Hematopoietic multipotent progenitor cell (in vitro differentiated cells): ENCODE results near the gene MYO1D. TPM values are rescaled to one million over a fixed set of nuclear protein-coding genes. Genes with fewer than 3 reads are reported as not detected.
A peak's percentile ranks its signal among the peaks of the same experiment; 100 is the strongest.
"Not testable (repeated sequence)": the region's sequence is repeated elsewhere in the genome, so short reads cannot be mapped to it uniquely, and the experiment has no call there.

Experiments
- DNase-seq, 3 donors: peaks; one replicate each; pipeline ENCODE4 v3.0.0-alpha.2; 2011 to 2015; ENCODE audit warnings: low read depth in 2 of 3, low spot score in 2 of 3
- total RNA-seq: library from RNA; depleted of rRNA; stranded (reverse); fragments of >200 nt; gene quantifications from one replicate; pipeline ENCODE4 v1.2.3, GENCODE V29; 2012

Gene MYO1D
- total RNA-seq, 1 donor: 8.1 TPM

- DNase-seq: no peak
Observed at GRCh38 chr17:32646941-32647340, 230.0 kb downstream of the MYO1D start.

- DNase-seq: not testable (repeated sequence)
Observed at GRCh38 chr17:32641514-32641913, 235.4 kb downstream of the MYO1D start.

DNA sequence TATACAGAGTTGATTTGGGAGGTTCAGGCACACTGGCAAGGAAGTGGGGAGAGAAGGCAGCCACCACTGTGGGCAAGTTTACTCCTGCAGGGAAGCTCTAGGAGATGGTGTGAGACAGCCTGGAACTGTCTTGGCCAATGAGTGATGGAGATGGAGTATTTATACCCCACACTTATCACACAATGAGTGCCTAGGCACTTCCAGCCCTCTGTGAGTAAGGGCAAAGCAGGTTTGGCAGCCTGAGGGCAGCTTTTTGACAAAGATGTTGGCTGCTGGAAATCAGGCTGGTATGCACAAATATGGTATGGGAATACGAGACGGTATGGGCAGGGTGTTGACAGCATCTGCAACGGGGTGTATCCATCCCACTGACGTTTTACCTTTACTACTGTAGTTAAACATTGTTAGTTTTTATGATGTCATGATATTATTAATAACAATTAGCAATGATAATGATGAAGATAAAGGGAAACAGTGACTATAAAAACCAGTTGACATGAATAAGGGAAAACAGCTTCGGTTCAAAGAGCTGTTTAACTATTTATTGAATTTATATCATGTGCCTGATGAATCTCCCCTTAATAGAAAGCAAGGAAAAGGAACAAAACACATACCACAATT is 240.2 kb downstream of the MYO1D start:
- no peak for DNase-seq

- DNase-seq: no peak
Observed at GRCh38 chr17:32634167-32634566, 242.8 kb downstream of the MYO1D start.

DNA sequence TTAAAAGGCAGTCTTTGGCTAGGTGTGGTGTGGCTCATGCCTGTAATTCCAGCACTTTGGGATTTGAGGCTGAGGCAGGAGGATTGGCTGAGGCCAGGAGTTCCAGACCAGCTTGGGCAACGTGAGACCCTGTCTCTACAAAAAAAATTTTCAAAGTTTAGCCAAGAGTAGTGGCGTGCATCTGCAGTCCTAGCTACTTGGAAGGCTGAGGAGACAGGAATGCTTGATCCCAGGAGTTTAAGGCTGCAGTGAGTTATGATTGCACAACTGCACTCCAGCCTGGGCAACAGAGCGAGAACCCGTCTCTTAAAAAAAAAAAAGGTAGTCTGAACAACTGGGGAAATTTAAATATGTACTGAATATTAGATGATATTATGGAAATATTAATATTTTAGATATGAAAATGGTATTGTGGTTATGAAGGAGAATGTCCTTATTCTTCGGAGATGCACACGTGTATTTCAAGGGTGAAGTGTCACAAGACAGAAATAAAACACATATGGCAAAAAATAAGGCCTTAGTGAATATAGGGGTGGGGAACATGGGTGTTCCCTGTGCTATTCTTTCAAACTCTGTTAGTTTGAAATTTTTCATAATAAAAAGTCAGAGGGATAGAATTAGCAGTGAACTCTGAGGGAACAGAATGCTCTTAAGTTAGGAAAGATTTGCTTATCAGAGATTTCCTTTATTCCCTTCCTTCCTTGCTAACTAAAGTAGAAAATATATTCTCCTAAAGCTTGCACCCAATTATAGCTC is 245.4 kb downstream of the MYO1D start:
- DNase-seq: no peak

GRCh38 chr17:32629563-32630190 is 247.2 kb downstream of the MYO1D start:
- DNase-seq: no peak

- DNase-seq: no peak
Observed at GRCh38 chr17:32628271-32629044, 248.5 kb downstream of the MYO1D start.

- DNase-seq: no peak
Observed at GRCh38 chr17:32627239-32627996, 249.5 kb downstream of the MYO1D start.

DNA sequence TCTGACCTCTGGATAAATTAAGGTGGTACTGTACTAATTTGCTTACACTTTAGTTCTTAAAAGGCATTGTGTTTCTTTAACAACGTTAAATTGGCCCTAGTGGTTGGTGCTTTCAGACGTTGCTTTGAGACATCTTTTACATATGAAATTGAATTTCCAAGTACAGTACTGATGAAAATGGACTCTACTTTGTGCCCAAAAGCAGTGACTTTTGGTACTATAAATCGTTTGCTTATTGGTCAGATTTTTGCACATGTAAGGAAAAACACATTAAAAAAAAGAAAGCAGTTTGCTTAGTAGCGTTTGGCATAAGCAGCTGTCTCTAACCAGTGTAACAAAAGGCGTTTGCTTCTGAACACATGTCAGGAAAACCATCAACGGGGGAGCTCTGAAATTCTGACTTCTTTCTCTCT is 250.5 kb downstream of the MYO1D start:
- DNase-seq: no peak

DNA sequence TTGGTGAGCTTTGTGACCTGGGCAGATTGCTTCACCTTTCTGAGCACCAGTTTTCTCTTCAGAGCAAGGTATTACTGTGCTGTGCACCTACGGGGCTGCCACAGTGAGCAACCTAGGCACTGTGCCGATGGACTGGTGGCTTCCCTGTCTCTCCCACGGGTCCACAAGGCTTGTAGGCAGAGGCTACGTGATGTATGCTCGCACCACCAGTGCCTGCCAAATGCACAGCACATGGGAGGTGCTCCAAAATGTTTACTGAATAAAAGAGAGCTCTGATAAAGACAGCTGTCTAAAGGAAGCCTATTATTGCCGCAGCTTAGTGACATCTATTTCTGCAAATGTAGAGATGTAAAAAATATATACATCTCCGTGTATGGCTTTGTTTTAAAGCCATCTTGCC is 251.0 kb downstream of the MYO1D start:
- DNase-seq: no peak

GRCh38 chr17:32623196-32623595 is 253.7 kb downstream of the MYO1D start:
- DNase-seq: no peak

DNA sequence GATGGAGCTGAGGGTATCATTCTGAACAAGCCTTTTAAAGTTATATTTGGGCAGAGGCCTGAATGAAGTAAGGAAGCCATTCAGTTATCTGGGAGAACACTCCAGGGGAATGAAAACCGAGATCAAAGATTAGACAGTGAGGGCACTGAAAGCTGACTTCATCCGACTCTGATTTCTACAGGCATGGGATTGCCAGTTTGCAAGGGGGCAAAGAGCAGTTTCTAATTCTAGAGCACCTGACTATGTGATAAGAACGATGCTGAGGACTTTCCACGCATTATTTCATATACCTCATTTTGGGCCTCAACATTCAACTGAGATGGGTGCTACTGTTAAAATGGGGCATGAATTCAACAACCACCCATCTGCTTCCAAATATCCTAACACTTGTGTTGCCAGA is 254.4 kb downstream of the MYO1D start:
- DNase-seq: no peak

DNA sequence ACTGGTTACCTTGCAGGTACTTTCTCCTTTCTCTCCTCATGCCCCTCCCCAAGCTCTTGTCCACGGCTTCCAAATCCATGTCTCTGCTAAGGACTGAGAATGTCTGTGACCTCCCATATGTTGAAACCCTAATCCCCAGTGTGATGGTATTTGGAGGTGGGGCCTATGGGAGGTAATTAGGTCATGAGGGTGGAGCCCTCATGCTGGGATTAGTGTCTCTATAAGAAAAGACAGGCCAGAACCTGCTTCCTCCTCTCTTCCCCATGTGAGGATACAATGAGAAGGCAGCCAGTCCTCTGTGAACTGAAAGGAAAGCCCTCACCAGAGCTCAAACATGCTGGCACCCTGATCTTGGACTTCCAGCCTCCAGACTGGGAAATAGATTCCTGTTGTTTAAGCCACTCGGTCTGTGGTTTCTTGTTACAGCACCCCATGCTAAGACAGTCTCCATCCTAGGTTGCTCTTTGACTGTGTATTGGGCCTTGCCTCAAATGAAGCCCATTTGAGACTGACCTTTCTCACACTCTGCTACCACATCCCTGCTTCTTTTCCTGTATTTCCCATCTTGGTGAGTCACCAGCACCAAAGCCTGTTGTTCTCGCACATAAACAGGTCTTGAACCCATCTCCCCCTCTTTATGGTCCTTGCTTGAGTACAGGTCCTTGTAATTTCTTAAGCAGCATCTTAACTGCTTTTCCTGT is 255.2 kb downstream of the MYO1D start:
- no peak for DNase-seq

DNA sequence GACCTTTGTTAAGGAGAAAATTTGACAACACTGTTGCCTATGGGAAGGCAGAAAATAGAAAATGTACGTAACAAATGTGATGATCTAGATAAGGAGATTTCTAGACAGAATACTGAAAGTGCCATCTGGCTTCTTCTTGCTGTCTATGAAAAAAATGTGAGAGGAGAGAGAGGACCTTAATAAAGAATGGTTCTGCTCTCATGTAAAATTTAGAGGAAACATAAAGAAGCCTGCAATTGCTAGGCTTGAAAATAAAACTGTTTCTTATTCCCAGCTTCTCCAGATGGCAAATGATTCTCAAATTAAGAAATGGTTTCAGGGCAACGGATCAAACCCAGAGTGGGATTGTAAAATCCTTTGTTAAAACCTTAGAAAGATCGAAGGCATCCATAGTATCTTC is 261.6 kb downstream of the MYO1D start:
- no peak for DNase-seq

DNA sequence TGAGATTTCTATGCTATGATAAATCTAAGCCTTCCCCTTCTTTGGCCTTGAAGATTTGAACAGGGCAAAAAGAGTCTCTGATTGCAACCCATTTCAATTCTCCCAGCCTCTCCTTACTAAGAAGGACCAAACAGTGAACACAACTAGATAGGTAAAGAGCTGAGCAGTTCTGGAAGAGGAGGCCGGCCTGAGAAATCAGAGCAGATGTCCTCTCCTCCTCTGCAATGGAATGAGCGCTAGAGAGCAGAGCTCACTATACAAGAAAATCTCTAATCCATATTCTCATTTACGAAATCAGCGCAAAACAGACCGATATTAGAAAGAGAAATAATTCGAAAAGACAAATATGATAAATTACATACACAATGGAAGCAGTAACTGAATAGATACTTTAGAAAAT is 266.0 kb downstream of the MYO1D start:
- no peak for DNase-seq

GRCh38 chr17:32609884-32610650 is 266.9 kb downstream of the MYO1D start:
- DNase-seq: no peak

GRCh38 chr17:32609085-32609484 is 267.8 kb downstream of the MYO1D start:
- DNase-seq: peak; percentile 32 to 93 (median 82)

- no peak for DNase-seq
Observed at GRCh38 chr17:32608267-32608666, 268.7 kb downstream of the MYO1D start.

- DNase-seq: no peak
Observed at GRCh38 chr17:32604966-32605365, 272.0 kb downstream of the MYO1D start.
